GM10266 (cell line): ENCODE measurements around the gene PCK2.

Experiments
- DNase-seq: peaks from one replicate; pipeline ENCODE4 v3.0.0; 2012; ENCODE audit errors: extremely low spot score
- CTCF ChIP-seq: IDR thresholded peaks from 2 replicates; pipeline ENCODE4 v1.5.1; 2012; ENCODE audit warnings: mild to moderate bottlenecking, low read depth; ENCODE audit not compliant: control insufficient read depth, insufficient read depth; ENCODE audit errors: missing control alignments

Gene PCK2

GRCh38 chr14:24058951-24059475 is 35.1 kb upstream of the PCK2 start:
- DNase-seq = no peak
- TF ChIP-seq CTCF = no peak

GRCh38 chr14:24059841-24060388 is 34.2 kb upstream of the PCK2 start:
- TF ChIP-seq CTCF = no peak
- DNase-seq = no peak

GRCh38 chr14:24060443-24060842 is 33.7 kb upstream of the PCK2 start:
- TF ChIP-seq CTCF = no peak
- no peak for DNase-seq

DNA sequence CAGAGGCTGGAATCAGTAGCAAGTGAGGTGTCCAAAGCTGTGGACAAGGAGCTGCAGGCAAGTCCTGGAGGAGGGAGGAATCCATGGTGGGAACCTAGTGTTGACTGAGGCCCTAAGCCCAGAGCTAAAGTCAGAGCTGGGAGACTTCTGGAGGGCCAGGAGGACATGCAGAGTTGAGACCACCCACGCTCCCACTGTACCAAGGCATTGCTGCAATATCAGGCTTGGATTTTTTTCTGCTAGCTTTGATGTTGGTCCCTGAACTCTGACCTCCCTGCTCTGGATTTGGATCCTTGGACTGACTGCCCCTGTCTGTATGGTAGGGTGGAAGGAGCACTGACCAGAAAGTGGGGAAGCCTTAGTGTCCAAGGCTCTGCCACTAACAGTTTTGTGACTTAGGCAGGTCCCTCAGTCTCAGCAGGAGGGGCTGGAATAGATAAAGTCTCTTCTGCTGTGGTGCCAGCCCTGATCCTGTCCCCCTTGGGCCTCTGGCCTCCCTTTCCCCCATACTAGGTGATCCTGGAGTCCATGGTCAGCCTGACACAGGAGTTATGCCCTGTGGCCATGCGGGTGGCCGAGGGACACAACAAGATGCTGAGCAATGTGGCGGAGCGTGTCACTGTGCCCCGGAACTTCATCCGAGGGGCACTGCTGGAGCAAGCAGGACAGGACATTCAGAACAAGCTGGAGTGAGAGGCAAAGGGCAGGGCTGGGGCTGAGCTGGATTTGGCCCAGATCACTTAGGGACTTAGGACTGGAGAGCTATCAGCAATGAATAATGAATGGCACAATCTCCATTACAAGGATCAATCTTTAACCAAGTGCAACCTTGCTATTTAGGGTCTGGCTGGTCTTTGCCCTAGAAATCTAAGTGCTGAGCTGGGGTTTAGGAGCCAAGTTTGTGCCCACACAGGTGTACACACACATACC is 32.9 kb upstream of the PCK2 start:
- no peak for TF ChIP-seq CTCF
- DNase-seq = no peak

- no peak for TF ChIP-seq CTCF
- no peak for DNase-seq
Measured at GRCh38 chr14:24062216-24062980, 31.7 kb upstream of the PCK2 start.

GRCh38 chr14:24063263-24063836 is 30.8 kb upstream of the PCK2 start:
- DNase-seq = no peak
- TF ChIP-seq CTCF = no peak
